ENCODE measurements around the gene ZFP14.

The ZFP14 gene

GRCh38 chr19:36378625-36379509 is at the start of gene ZFP14:
Gene ZFP14 (minus strand): TSS chr19:36379201. CDS start chr19:36367892, 11,309 bp downstream.
- TF ChIP-seq CTCF (IDR thresholded peaks at IDR 0.05; ENCODE audit: low read depth, low read length) = no peak

DNA sequence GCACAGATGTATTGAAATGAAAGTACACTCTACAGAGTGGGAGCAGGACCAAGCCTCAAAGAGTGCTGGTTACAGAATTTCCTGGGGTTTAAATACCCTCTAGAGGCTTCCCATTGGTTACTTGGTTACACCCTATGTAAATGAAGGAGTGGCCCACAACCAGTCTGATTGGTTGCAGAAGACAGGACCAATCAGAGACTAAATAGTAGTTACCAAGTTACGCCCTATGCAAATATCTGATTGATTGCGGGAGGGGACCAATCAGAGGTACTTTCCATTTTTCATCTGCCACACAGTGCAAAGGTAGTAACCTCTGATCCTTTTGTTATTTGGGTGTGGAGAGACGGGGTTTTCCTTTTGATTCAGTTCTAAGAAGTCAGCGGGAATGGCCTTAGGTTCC is 44.9 kb upstream of the ZFP14 start:
- H3K4me3 ChIP-seq (ENCODE audit: low read depth, low read length) = no peak overlapping the region
- TF ChIP-seq CTCF (IDR thresholded peaks at IDR 0.05; ENCODE audit: low read depth, low read length) = no peak

More at GRCh38 chr19:36378625-36379509, at the start of gene ZFP14:
- peak within 1 kb of the TSS; percentile 83 for H3K4me3 ChIP-seq (ENCODE audit: low read depth, low read length)

- 0 out of 2 replicates have a peak overlapping the region, but pooled peaks have one; percentile 8 for H3K4me3 ChIP-seq (ENCODE audit: low read depth, low read length)
- no peak for TF ChIP-seq CTCF (IDR thresholded peaks at IDR 0.05; ENCODE audit: low read depth, low read length)
Measured at GRCh38 chr19:36421749-36422481, 42.9 kb upstream of the ZFP14 start.

GRCh38 chr19:36420961-36421748 is 42.2 kb upstream of the ZFP14 start:
- H3K4me3 ChIP-seq (ENCODE audit: low read depth, low read length) = 0 out of 2 replicates have a peak overlapping the region, but pooled peaks have one; percentile 8
- no peak for TF ChIP-seq CTCF (IDR thresholded peaks at IDR 0.05; ENCODE audit: low read depth, low read length)

- peak within 1 kb of the TSS; percentile 72 for H3K4me3 ChIP-seq (ENCODE audit: low read depth, low read length)
- TF ChIP-seq CTCF (IDR thresholded peaks at IDR 0.05; ENCODE audit: low read depth, low read length) = no peak
Measured at GRCh38 chr19:36418287-36419001, 39.4 kb upstream of the ZFP14 start, which contains the start of gene ZFP82. Gene ZFP82 (minus strand): TSS chr19:36418644. CDS start chr19:36409789, 8,855 bp downstream.

GRCh38 chr19:36417752-36418286 is 38.8 kb upstream of the ZFP14 start:
- H3K4me3 ChIP-seq (ENCODE audit: low read depth, low read length) = peak overlapping the region; percentile 72
- no peak for TF ChIP-seq CTCF (IDR thresholded peaks at IDR 0.05; ENCODE audit: low read depth, low read length)

Measured in WI38 (cell line).